Posterior vena cava (tissue), 2 donors: ENCODE results near the gene DAPK1. TPM values are rescaled to one million over a fixed set of nuclear protein-coding genes. Genes with fewer than 3 reads are reported as not detected.
"Not testable (repeated sequence)": the region's sequence is repeated elsewhere in the genome, so short reads cannot be mapped to it uniquely, and the experiment has no call there.

Experiments
- DNase-seq: peaks from one replicate; pipeline ENCODE4 v3.0.0-alpha.2; 2020; ENCODE audit warnings: low spot score
- intact Hi-C, 2 donors: fragments of 100-400 bp; cut with DNase I; formaldehyde crosslinking; loops; one replicate each; pipeline versions ENCODE4 v1.14.1 to v1.14.2; 2022 to 2023
- total RNA-seq, 2 donors: library from RNA; stranded (reverse); fragmentation: NEBNext Ultra II Directional; extraction: Animal tissue kit (Norgen Biotek cat#: 25700); gene quantifications; one replicate each; pipeline ENCODE4 v1.2.1, GENCODE V29; 2021
- donor health status: DM: yes; HTN: yes; CAD: no.
- donor health status: DM: yes; HTN: yes; CAD: no.

The DAPK1 gene
- total RNA-seq, 2 donors from 2014 or later: 33.2 to 34.3 TPM

DNA sequence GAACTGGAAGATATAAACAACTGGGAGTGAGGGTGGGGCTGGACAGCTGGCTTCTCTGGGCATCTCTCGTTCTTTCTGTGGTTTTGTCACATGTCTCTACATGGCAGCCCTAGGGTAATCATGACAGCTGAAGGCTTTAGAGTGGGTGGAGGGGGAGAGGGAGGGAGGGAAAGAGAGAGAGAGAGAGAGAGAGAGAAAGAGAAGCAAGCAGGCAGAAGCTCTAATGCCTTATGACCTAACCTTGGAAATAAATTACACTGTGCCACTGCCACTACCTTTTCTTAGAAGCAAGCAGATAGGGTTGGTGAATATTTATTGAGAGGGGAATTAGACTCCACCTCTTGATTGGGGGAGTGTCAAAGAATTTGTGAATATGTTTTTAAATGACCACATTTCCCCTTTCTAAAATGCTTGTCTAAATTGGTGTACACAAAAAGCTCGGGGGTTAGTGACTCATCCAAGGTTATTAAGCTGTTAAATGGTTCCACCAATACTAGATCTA is 2.6 kb upstream of the DAPK1 start:
- intact Hi-C loops: loop anchor here (5.0 to 10.0 kb wide), 2 partner anchors 150 to 1137 kb away; no protein-coding TSS in a partner anchor
- DNase-seq: no peak

DNA sequence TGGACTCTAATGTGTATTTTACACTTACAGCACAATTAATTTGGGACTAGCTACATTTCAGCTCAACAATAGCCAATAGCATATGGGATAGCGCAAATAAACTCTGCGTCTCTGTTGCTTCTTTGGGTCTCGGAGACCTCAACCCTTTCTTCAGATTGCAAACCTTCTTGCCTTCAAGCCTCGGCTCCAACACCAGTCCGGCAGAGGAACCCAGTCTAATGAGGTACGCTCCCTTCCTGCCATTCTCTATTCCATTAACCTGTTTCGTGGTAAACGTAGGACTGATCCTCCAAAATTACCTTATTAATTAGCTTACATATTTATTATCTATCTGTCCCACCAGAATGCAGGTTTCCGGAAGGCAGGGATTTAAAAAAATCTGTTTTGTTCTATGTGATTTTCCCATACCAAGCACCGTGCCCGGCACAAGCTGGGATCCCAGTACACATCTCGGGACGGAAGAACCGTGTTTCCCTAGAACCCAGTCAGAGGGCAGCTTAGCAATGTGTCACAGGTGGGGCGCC is 525 bp upstream of the DAPK1 start:
- intact Hi-C loops: loop anchor here (2.0 to 10.0 kb wide), 3 partner anchors 58 to 1135 kb away; no protein-coding TSS in a partner anchor

DNA sequence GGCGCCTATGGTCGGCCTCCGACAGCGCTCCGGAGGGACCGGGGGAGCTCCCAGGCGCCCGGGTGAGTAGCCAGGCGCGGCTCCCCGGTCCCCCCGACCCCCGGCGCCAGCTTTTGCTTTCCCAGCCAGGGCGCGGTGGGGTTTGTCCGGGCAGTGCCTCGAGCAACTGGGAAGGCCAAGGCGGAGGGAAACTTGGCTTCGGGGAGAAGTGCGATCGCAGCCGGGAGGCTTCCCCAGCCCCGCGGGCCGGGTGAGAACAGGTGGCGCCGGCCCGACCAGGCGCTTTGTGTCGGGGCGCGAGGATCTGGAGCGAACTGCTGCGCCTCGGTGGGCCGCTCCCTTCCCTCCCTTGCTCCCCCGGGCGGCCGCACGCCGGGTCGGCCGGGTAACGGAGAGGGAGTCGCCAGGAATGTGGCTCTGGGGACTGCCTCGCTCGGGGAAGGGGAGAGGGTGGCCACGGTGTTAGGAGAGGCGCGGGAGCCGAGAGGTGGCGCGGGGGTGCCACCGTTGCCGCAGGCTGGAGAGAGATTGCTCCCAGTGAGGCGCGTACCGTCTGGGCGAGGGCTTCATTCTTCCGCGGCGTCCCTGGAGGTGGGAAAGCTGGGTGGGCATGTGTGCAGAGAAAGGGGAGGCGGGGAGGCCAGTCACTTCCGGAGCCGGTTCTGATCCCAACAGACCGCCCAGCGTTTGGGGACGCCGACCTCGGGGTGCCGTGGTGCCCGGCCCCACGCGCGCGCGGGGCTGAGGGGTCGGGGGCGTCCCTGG is 561 bp downstream of the DAPK1 start:
- intact Hi-C loops: loop anchor here (5.0 to 10.0 kb wide), 2 partner anchors 153 to 1134 kb away; no protein-coding TSS in a partner anchor
- DNase-seq: peak; percentile 85

More for the DNA sequence above, 525 bp upstream of the DAPK1 start:
- no peak for DNase-seq

DNA sequence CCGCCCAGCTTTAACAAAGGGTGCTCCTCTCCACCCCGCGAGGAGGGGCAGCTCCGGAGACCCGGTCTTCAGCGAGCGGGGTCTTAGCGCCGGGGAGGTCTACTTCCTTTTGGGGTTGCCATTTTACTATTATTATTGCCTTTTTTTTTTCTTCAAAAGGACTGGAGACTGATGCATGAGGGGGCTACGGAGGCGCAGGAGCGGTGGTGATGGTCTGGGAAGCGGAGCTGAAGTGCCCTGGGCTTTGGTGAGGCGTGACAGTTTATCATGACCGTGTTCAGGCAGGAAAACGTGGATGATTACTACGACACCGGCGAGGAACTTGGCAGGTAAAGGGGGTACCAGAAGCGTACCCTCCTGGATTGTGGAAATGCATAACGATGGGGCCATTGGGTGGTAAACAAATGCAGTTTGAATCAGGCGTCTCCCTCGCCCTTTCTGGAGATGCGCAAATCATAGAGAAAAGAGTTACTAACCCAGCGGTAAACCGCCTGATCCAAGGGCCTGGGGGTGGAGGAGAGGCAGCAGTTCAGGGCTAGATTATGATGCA is 1.2 kb downstream of the DAPK1 start:
- intact Hi-C loops: loop anchor here (5.0 to 10.0 kb wide), 2 partner anchors 154 to 1133 kb away; no protein-coding TSS in a partner anchor
- DNase-seq: no peak

DNA sequence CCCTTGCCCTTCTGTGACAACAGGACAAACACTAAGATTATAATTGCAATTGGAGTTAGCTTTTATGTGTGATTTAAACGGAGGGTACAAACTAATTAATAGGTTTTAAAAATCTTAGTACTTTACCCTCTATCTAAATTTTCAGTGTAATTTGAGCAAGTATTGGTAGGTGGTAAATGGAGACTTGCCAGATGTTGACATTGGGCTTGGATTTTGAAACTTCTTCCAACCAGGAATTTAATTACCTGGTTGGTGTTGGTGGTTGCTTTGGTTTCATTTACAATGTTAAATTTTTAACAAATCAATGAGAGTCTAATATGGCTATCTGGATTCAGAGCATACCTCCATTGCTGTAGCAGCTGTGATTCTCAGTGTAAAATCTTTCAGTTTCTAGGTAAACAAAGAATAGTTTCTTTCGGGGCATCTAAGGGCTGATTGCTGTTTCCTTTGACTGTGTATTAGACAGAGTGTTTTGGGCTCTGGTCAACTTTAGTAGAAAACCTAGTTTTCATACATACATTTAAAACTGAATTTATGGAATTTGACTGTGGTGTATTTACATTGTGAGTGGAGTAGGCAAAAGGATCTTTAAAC is 1.9 kb downstream of the DAPK1 start:
- no peak for DNase-seq
- intact Hi-C loops: loop anchor here (5.0 to 10.0 kb wide), 2 partner anchors 155 to 1133 kb away; no protein-coding TSS in a partner anchor

DNA sequence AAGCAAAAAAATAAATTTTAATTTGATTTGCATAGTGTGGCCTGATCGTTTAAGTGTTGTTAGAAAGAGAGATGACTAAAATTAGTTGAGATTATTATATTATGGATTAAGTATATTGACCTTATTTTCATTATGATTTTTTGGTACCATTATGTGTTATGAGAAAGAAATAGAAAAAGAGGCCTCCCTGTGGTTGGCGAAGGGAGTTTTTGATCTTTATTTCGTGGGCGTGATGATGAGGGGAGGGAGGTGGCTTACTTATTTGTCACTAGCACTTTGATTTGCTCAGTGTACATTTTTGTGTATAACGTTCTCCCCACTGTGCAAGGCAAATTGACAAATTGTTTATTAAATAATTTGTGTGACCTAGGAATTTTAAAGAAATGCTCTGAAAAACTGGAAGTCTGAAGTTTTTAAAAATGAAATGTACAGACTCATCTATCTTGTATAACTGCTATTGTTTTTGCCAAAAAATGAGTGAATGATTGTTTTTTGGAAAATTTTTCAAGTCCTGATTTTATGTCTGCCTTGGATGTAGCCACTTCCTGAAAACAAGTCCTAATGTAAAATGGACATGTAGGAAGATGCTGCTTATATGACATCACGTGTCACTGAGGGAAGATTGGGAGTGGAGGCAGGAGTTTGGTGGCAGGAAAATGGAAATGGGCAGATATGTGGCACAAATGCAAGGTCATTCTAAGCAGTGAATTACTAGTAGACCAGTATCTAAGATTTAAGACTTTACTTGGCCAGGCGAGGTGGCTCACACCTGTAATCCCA is 3.0 kb downstream of the DAPK1 start:
- no peak for DNase-seq
- intact Hi-C loops: no loop called here

DNA sequence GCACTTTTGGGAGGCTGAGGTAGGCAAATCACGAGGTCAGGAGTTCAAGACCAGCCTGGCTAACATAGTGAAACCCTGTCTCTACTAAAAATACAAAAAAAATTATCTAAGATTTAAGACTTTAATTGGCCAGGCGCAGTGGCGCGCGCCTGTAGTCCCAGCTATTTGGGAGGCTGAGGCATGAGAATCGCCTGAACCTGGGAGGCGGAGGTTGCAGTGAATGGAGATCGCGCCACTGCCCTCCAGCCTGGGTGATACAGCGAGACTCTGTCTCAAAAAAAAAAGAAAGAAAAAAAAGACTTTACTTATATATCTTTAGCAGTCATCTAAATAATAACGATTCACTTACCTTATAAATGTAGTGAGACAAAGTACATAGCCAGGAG is 3.6 kb downstream of the DAPK1 start:
- intact Hi-C loops, DNase-seq: not testable (repeated sequence)

DNA sequence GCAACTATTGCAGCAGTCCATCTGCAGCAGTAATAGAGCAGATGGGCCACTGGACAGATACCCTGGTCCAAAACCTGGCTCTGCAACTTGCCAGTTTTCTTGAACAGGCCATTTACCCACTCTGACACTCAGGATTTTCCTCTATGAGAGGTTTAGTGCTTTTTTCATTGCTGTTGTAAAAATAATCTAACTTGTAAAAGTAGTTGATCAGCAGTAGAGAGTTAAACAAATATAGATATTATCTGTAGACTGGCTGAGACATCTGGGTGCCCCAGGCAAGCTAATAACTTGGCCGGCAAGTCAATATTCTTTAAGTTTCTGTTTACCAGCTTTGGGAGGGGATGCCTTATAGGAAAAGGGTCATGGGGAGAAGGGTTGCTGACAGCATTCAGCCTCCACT is 4.1 kb downstream of the DAPK1 start:
- intact Hi-C loops: no loop called here
- DNase-seq: no peak

DNA sequence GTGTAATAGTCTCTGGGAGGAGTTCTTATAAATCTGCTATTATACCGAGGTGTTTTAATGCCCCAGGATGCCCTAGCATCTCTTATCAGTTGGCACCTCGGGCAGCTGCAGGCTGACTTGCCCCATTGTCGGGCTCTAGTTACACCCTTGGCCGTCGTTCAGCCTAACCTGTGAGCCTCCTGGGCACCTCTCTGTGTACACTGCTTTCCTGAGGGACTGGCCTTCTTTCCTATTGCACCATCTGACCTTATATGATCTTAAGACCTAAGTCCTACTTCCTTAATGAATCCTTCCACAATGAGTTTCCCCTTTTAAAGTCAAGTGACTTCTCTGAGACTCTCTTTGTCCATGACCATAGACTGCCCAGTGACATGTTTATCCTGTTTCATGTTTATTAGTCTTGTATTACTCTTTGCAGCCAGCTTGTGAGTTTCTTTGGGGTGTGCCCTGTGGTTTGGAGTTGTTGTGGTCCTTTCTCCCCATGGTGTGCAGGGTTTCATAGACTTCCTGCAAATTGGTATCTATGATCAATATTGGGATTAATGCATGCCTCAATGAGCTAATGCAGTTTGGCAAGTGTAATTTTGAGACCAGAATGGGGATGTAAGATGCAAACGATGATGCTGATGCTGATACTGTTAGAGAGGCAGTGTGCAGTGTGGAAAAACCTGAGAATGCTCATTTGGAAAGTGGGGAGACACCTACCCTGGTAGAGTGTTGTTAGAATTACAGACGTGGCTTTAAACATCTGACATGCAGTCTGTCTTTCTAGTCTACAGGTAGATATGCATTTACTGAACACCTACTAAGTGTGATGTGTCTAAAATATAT is 4.9 kb downstream of the DAPK1 start:
- DNase-seq: no peak
- intact Hi-C loops: no loop called here

DNA sequence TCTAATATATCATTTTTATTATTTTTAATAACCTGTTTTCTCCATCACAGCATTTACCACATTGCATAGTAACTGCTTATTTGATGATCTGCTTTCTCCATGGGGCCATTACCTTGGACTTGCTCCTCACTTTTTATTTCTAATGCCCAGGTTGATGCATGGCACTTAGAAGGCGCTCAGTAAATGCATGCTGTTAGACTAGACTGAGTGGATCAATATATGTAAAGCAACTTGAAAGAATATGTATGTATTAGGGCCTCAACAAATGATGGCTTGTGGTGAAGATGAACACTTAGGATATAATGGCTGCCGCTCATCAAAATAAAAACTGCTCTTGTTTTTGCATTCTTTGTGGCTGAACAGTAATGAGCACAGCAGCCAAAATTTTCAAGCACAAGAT is 5.8 kb downstream of the DAPK1 start:
- DNase-seq: no peak
- intact Hi-C loops: no loop called here

DNA sequence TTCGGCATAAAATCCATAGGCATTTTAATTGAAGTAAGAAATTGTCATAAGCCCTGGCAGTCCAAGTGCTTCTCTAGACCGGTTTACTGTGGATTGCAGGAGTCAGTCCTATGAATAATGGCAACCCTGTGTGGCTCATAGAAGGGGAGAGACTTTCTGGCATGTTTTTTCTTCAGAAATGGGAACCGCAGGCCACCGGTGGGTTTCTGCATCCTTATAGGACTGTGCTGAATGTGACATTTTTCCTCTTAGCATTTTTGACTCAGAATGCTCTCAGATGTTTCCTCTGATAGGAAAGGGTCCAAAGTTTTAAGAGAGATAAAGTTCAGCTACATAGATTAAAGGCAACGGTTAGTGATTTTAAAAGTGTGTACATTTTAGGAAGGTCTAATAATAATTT is 6.3 kb downstream of the DAPK1 start:
- intact Hi-C loops: no loop called here
- no peak for DNase-seq

DNA sequence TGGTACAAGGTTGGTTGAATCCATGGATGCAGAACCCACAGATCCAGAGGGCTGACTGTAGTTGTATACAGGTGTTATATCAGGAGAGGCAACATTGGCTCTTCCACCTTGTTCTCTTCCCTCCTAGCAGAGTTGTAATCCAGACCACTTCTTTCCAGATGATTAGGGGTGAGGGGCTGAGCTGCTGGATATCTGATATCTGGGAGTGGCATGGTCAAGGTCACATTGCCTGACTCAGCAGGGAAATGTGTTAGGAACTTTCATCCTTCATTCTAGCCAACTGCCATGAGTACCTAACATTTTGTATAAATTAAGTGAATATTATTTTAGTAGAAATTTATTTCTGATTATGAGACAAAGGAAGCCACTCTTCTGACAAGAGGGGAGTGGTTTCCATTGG is 7.3 kb downstream of the DAPK1 start:
- DNase-seq: no peak
- intact Hi-C loops: no loop called here

DNA sequence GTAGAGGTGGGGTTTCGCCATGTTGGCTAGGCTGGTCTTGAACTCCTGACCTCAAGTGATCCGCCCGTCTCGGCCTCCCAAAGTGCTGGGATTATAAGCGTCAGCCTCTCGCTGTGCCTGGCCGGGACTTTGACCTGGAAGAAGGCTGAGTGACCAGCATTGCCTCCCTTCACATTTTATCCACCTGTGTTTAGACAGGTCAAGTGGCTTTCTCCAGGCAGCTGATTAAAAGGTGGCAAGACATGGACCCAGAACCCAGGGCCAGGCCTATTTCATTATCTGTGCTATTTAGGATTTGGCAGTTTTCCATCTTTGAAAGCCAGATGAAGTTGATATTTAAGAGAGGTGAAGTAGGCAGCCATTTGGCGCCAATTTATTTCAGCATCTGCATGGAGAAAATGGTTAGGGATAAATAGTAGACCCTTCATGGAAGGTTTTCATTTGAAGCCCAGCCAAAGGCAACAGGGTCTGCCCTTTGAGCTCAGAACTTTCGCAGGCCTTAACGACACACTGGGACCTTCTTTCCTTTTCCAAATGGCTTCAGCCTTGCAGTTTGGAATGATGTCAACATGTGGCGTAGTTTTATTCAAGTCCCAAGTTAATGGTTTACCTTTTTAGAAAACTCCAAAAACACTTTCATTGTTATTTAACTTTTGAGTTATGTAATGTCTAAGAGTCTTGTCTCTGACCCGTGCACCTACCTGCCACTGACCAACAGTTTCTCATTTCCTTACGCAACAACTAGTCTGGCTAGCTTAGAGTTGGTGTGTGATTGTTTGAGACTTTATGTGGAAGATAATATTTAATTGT is 8.4 kb downstream of the DAPK1 start:
- no peak for DNase-seq
- intact Hi-C loops: no loop called here

DNA sequence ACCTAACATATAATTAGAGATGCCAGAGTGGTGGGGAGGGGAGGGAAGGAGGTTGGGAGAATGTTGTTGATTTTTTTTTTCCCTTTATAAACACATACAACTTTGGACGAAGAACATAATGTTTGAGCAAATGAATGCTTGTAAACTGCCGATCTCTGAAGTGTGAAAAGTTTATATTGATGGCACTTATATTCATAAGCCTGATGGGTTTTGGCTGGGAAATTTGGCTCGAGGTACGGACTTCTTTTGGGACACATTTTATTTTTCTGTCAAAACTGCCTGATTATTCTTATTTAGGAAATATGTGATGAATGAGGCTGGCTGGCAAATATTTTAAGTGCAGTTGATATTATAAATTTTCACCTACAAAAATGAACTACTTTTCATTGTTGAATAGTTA is 9.9 kb downstream of the DAPK1 start:
- intact Hi-C loops: no loop called here
- no peak for DNase-seq

DNA sequence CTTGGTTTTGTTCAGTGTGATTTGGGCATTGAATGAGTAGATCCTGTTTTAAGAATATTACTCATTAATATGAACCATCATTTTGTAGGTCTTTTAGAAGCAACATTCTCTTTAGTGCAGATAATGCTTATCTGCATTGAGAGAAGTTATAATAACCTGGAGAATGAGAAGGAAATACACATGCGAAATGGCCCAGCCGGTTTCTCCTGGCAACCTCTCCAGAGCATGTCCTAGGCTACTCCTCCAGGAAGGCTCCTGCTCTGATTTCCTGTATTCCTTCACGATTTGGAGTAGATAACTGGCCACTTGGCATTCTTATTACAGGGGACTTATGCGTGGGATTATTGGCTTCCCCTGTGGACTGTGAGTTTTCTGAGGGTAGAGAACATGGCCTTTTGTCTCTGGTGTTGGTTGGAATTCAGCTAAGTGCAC is 12.6 kb downstream of the DAPK1 start:
- intact Hi-C loops: loop anchor here (10.0 kb wide), 2 partner anchors 95 to 145 kb away; no protein-coding TSS in a partner anchor
- no peak for DNase-seq

DNA sequence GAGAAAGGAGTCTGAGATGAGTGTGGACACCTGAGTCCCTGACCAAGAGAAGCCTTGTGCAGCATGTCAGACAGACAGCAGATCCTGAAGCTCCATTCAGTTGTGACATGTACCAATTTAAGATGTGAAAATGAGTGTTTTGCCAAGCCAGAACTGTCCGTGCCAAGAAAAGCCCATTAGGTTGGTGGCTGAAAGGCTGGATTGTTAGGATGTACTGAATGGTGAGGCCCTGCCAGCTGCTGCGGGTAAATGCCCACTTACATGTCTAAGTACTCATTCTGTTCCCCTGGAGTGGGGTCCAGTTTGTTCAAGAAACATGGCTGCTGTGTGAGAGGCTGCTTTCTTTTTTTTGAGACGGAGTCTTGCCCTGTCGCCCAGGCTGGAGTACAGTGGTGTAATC is 14.6 kb downstream of the DAPK1 start:
- intact Hi-C loops: loop anchor here (10.0 kb wide), 2 partner anchors 92 to 142 kb away; no protein-coding TSS in a partner anchor
- no peak for DNase-seq

DNA sequence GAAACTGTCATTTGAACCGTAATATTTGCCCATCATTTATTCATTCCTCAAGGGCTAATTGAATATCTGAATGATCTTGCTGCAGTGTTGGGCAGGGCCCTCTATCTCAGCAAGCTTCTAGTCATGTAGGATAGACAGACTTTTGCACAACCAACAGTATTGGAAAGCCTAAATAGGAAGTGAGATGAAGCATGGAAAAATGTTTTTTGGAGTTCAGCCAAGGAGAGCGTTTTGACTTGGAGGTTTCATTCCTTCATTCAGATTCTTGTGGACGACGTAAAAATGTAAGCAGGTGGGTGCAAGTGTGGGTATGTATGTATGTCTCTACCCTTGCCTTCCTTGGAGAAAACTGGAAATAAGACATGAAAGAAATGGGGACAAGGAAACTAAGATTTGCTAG is 15.5 kb downstream of the DAPK1 start:
- intact Hi-C loops: loop anchor here (10.0 kb wide), 2 partner anchors 92 to 142 kb away; no protein-coding TSS in a partner anchor
- DNase-seq: no peak
